ENCODE results near the gene SEMA5A.

GRCh38 chr5:9544056-9544455, 1.8 kb downstream of the SEMA5A start:
- no peak for TF ChIP-seq CTCF (IDR thresholded peaks at IDR 0.05)
- TF ChIP-seq REST (IDR thresholded peaks at IDR 0.05; ENCODE audit: insufficient read depth in 1 of 2, low read depth in 2 of 2, low read length in 1 of 2) = no peak
